Stimulated activated effector memory CD8-positive, alpha-beta T cell treated with anti-CD3 and anti-CD28 coated beads, Interleukin-12 subunit alpha, Interleukin-12 subunit beta, amount 100 ng/mL, for 72 hours (primary cell): ENCODE results near the gene RPH3AL.

Experiments used
- ATAC-seq: fragments of 150-1000 bp; cut with Tn5 transposase; 2 replicates; pipeline ENCODE4 v1.10.0; 2021
- DNase-seq, 2 donors: peaks; one replicate each; pipeline ENCODE4 v3.0.0; 2021 to 2022; ENCODE audit warnings: low spot score in 2 of 2
- H3K27ac Mint-ChIP-seq: one replicate; pipeline ENCODE4 v1.8.0; 2022; ENCODE audit warnings: mild to moderate bottlenecking, mixed read lengths
- H3K36me3 Mint-ChIP-seq: one replicate; pipeline ENCODE4 v1.8.0; 2022; ENCODE audit warnings: mild to moderate bottlenecking, mixed read lengths
- H3K4me1 Mint-ChIP-seq: one replicate; pipeline ENCODE4 v1.8.0; 2022; ENCODE audit warnings: mixed read lengths
- H3K4me3 Mint-ChIP-seq: one replicate; pipeline ENCODE4 v1.8.0; 2022; ENCODE audit warnings: mild to moderate bottlenecking, mixed read lengths
- H3K9me3 Mint-ChIP-seq: one replicate; pipeline ENCODE4 v1.8.0; 2022; ENCODE audit warnings: mixed read lengths

RPH3AL gene

DNA sequence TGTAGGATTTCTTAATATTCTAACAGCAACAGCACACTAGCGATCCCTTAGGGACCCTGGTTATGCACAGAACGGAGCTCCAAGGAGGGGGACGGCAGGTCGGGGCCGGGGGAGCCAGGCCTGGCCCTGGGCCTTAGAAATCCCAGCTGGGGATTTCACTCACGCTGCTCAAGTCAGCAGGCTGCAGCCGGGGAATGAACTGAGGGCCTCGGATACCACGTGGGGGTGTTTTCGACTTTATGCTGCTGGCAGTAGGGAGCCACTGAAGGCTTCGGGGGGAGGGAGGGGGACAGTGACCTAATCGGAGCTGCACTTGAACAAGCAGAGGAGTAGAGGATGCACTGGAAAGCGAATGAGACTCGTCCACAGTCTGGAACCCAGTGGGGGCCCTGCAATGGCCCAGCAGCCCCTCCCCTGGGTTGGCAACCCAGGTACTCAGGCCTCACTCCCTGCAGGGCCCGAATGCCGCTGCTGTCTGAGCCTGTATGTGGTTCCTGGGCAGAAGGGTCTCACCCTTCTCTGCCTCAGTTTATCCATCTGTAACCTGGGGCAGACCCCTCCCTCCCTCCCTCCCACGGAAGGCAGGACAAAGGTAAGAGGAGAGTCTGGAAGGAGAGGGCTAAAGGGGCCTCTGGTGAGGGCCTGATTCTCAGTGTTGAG is 53.7 kb downstream of the RPH3AL start:
- ATAC-seq (no peak), DNase-seq (no peak)
- H3K4me1 Mint-ChIP-seq, result no peaks in the 10 kb centered on the region
- no peaks in the 10 kb centered on the region for H3K9me3 Mint-ChIP-seq
- no peak overlapping the region for H3K27ac Mint-ChIP-seq
- H3K4me3 Mint-ChIP-seq, result no peak overlapping the region
- peaks cover 5% of the 10 kb centered on the region for H3K36me3 Mint-ChIP-seq

GRCh38 chr17:297758-298157 is 54.8 kb downstream of the RPH3AL start:
- ATAC-seq, result no peak
- Mint-ChIP-seq H3K27ac (no peak overlapping the region), H3K9me3 (no peaks in the 10 kb centered on the region), H3K4me3 (no peak overlapping the region), H3K36me3 (peaks cover 5% of the 10 kb centered on the region), H3K4me1 (peaks cover 9% of the 10 kb centered on the region)
- no peak for DNase-seq

- H3K4me3 Mint-ChIP-seq, result no peak overlapping the region
Observed at GRCh38 chr17:296906-297690, 55.5 kb downstream of the RPH3AL start.

DNA sequence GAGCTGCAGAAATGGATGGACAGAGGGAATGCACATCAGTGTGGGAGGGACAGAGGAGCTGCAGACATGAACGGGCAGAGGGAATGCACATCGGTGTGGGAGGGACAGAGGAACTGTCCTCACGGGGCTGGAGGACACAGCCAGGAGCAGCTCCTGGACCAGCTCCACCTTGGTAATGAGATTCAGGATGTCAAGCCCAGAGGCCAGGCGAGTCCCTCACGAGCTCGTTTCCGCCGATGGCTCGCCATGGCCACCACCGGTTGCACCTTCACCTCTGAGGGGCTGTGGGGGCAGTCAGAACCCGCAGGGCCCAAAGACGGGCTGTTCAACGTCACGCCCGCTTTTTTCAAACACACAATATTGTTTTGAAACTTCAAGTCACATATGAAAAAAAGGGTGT is 56.2 kb downstream of the RPH3AL start:
- no peak for ATAC-seq
- no peak overlapping the region for H3K27ac Mint-ChIP-seq
- H3K4me1 Mint-ChIP-seq, result peaks cover 9% of the 10 kb centered on the region
- DNase-seq, result no peak
- no peak overlapping the region for H3K4me3 Mint-ChIP-seq
- H3K36me3 Mint-ChIP-seq, result peaks cover 5% of the 10 kb centered on the region
- H3K9me3 Mint-ChIP-seq, result no peaks in the 10 kb centered on the region

More at GRCh38 chr17:296906-297690, 55.5 kb downstream of the RPH3AL start:
- no peaks in the 10 kb centered on the region for H3K9me3 Mint-ChIP-seq
- no peak for ATAC-seq
- no peak overlapping the region for H3K27ac Mint-ChIP-seq
- peaks cover 9% of the 10 kb centered on the region for H3K4me1 Mint-ChIP-seq
- DNase-seq, result no peak
- H3K36me3 Mint-ChIP-seq, result peaks cover 5% of the 10 kb centered on the region

DNA sequence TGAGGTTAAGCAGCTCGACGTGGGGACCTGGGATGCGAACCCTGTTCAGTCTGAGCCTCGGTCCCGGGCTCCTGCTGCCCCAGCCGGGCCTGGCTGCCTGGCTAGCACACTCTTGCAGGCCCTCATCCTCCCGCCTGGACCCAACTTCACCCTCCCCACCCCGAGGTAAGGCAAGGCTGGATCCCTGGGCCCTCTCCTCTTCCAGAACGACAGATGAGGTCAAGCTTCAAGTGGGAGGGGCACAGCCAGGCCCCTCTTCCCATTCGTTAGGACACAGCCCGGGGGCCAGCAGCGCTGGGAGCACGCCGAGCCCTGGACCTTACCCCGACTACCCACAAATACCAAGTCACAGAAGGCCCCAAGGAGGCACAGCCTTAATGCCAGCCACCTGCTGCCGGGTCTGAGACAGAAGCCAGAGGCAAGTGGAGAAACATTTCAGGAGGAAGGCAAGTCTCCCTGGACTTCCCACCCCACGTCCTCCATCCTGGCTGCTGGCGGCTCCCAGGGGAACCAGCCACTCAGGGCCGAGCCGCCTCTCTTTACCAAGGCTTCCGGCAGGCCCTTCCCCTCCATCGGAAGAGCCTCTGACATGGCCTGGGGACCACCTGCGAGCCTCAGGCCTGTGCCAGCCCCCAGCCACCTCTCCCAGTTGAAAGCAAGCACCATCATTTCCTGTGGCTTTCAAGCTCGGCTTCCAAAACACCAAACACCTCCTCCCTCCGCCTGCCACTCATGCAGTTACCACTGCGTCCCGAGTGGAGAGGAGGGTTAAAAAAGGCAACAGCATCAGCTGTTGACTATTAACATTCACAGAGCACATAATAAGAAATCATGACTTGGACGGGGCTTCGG is 59.9 kb downstream of the RPH3AL start:
- H3K4me3 Mint-ChIP-seq, result no peak overlapping the region
- no peaks in the 10 kb centered on the region for H3K9me3 Mint-ChIP-seq
- no peak overlapping the region for H3K27ac Mint-ChIP-seq
- H3K4me1 Mint-ChIP-seq, result peaks cover 21% of the 10 kb centered on the region
- DNase-seq (no peak), ATAC-seq (no peak)
- no peaks in the 10 kb centered on the region for H3K36me3 Mint-ChIP-seq

DNA sequence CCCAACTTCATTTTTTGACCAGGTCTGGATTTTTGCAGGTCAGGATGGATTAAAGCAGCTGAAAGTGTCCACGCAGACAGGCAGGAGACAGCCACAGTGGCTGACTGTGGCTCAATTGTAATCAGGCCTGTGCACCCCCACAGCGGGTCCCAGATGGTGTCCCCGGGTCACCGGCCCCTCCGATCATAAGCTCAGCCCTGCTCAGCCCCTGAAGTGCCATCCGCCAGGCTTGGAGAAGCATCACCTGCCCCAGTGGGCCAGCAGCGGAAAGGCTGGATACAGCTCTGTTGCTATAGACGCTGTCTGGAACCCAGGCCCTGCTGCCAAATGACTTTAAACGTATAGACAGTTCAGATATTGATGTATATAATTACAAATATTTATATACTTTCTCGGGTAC is 60.6 kb downstream of the RPH3AL start:
- no peaks in the 10 kb centered on the region for H3K36me3 Mint-ChIP-seq
- no peaks in the 10 kb centered on the region for H3K9me3 Mint-ChIP-seq
- H3K4me1 Mint-ChIP-seq, result peaks cover 21% of the 10 kb centered on the region
- H3K4me3 Mint-ChIP-seq, result no peak overlapping the region
- H3K27ac Mint-ChIP-seq, result no peak overlapping the region
- no peak for DNase-seq
- no peak for ATAC-seq

DNA sequence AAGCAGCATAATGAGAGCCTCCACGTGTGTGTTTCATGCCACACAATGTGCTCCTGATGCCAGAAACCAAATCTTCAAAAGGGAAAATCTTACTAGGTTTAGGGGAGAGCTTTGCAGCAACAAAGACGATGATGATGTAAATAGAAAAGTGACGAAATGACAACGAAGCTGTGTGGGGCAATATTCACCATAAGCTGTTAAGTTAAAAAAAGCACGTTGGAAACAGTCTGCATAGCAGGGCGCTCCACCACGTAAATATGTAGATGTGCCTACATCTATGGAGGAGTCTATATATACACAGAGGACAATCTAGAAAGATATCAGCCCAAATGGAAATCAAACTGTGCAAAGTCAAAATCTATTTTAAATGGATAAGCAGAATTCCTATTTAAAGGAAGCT is 61.0 kb downstream of the RPH3AL start:
- Mint-ChIP-seq H3K4me1 (peaks cover 21% of the 10 kb centered on the region), H3K36me3 (no peaks in the 10 kb centered on the region), H3K27ac (no peak overlapping the region), H3K9me3 (no peaks in the 10 kb centered on the region), H3K4me3 (no peak overlapping the region)
- DNase-seq (no peak), ATAC-seq (no peak)

GRCh38 chr17:290626-291025 is 62.0 kb downstream of the RPH3AL start:
- Mint-ChIP-seq H3K4me3 (no peak overlapping the region), H3K27ac (no peak overlapping the region), H3K9me3 (no peaks in the 10 kb centered on the region), H3K36me3 (no peaks in the 10 kb centered on the region), H3K4me1 (peaks cover 21% of the 10 kb centered on the region)
- DNase-seq, result no peak
- ATAC-seq, result no peak

GRCh38 chr17:290121-290521 is 62.5 kb downstream of the RPH3AL start:
- DNase-seq, result no peak
- Mint-ChIP-seq H3K27ac (no peak overlapping the region), H3K9me3 (no peaks in the 10 kb centered on the region), H3K4me1 (peaks cover 21% of the 10 kb centered on the region), H3K36me3 (no peaks in the 10 kb centered on the region), H3K4me3 (no peak overlapping the region)
- no peak for ATAC-seq

GRCh38 chr17:289409-289808 is 63.2 kb downstream of the RPH3AL start:
- no peak for DNase-seq
- no peak for ATAC-seq
- Mint-ChIP-seq H3K27ac (no peak overlapping the region), H3K4me1 (peaks cover 21% of the 10 kb centered on the region), H3K4me3 (no peak overlapping the region), H3K36me3 (no peaks in the 10 kb centered on the region), H3K9me3 (no peaks in the 10 kb centered on the region)

DNA sequence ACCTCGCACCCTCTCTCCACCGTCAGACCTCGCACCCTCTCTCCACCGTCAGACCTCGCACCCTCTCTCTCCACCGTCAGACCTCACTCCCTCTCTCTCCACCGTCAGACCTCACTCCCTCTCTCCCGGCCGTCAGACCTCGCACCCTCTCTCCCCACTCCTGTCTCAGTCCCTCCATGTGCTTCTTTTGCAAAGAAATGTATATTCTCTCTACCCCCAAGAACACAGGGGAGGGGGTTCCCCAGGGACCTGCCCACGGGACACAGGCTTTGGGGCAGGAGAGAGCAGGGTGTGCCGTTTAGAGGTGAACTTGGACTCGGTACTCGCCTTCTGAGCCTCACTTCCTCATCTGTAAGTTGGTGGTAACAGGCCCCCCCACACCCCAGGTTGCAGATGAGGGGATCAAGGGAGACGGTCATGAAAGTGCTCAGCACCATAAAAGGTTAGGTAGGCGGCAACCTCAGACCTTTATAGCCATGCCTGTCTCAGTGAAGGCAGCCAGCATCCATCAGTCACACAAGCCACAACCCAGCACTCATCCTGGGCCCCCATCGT is 63.7 kb downstream of the RPH3AL start:
- no peaks in the 10 kb centered on the region for H3K36me3 Mint-ChIP-seq
- no peak overlapping the region for H3K4me3 Mint-ChIP-seq
- H3K9me3 Mint-ChIP-seq, result no peaks in the 10 kb centered on the region
- no peak overlapping the region for H3K27ac Mint-ChIP-seq
- ATAC-seq, result no peak
- peaks cover 21% of the 10 kb centered on the region for H3K4me1 Mint-ChIP-seq
- DNase-seq, result no peak

DNA sequence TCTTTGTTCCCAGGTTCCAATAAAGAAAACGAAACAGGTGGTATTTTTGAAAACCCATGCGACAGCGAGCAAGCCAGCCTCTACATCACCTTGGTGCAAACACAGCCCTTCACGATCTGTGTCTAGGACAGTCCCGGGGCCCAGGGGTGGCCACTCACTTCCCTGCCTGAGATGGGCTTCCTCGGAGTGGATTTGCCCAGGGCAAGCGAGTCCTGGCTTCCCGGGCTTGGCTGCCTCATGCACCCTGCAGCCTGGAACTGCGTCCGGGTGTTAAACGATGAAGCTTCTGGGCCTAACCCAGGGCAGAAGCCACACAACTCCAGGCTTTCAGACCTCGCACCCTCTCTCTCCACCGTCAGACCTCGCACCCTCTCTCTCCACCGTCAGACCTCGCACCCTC is 66.0 kb downstream of the RPH3AL start:
- Mint-ChIP-seq H3K9me3 (no peaks in the 10 kb centered on the region), H3K36me3 (no peaks in the 10 kb centered on the region), H3K27ac (no peak overlapping the region), H3K4me3 (no peak overlapping the region), H3K4me1 (peaks cover 12% of the 10 kb centered on the region)
- DNase-seq, result no peak
- no peak for ATAC-seq

GRCh38 chr17:285751-286422 is 66.7 kb downstream of the RPH3AL start:
- Mint-ChIP-seq H3K4me1 (peaks cover 12% of the 10 kb centered on the region), H3K36me3 (no peaks in the 10 kb centered on the region), H3K9me3 (no peaks in the 10 kb centered on the region), H3K4me3 (no peak overlapping the region), H3K27ac (no peak overlapping the region)
- no peak for DNase-seq
- no peak for ATAC-seq

- Mint-ChIP-seq H3K27ac (no peak overlapping the region), H3K4me1 (peaks cover 10% of the 10 kb centered on the region), H3K4me3 (no peak overlapping the region), H3K9me3 (no peaks in the 10 kb centered on the region), H3K36me3 (no peaks in the 10 kb centered on the region)
- ATAC-seq, result no peak
- no peak for DNase-seq
Observed at GRCh38 chr17:284676-285355, 67.8 kb downstream of the RPH3AL start.
